LNCAP (cell line): ENCODE measurements around the gene CTNNA2.

Experiments
- CTCF ChIP-seq: fragments of 450-650 bp; IDR thresholded peaks from 2 replicates; pipeline ENCODE4 v1.5.1; 2017; ENCODE audit warnings: mild to moderate bottlenecking

The CTNNA2 gene

DNA sequence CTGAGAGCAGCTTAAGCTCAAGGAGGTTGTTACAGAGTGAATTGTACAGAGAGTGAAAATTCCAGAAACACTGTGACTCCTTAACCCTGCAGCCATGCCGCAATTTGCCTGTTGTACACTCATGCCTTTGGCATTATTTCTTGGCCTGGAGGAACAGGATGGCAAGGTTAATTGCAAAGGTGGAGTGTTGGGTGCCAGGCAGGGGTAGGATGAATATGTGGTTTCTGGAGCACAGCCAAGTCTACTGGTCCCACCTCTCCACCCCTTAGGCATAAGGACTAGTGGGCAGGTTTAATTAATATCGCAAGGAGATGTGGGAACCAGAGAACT is 541.5 kb downstream of the CTNNA2 start:
- no peak for TF ChIP-seq CTCF

DNA sequence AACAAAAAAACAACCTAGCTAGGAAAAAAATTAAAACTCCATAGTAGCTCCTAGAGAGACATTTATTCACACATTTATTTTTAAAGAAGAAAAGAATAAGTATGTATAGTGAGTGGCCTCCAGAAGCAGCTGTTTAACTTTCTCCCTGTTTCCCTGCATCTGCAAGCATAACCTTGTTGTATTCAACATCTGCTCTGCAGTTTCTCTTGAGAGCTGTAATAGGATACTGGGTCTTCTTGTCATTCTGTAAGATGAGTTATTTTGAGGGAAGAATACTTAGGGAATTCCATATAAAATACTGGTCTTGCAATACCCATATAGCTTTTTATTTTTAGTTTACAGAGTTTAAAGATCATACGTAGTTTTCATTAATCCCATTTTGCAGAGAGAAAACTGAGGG is 545.1 kb downstream of the CTNNA2 start:
- no peak for TF ChIP-seq CTCF

DNA sequence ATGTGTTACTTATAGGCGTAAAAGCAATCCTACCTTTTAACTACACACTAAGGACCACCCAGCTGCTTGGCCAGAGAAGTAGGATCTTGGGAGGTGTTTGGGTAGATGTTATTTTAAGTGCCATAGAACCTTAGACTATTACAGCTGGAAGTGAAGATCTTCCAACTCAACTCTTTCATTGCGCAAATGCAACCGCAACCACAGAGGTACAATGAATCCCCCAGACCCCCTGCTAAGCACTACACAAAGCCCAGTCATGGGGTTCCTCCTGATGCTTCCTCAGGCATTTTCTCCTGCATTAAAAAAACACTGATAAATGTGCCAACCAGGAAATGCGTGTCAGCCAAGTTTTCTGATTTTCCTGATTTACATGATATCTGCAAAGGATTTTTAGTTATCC is 545.7 kb downstream of the CTNNA2 start:
- TF ChIP-seq CTCF, result no peak

DNA sequence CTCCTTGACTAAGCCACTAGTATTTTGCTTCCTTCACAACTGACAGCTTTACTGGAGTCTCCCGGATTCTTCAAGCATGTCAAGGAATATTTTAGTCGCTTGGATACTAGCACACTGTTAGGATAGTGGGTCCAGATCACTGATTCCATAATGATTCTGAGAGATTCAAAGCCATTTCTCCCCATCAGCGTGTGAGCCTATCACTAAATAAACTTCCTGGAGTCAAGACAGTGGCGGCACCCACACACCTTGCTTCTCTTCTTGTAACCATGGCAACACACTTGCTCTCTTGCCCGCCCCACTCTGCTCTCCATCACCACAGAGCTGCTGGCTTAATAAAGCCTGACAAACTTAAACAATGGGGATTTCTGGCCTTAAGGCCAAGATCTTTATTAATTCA is 546.6 kb downstream of the CTNNA2 start:
- no peak for TF ChIP-seq CTCF

GRCh38 chr2:80061881-80062280 is 549.0 kb downstream of the CTNNA2 start:
- no peak for TF ChIP-seq CTCF

DNA sequence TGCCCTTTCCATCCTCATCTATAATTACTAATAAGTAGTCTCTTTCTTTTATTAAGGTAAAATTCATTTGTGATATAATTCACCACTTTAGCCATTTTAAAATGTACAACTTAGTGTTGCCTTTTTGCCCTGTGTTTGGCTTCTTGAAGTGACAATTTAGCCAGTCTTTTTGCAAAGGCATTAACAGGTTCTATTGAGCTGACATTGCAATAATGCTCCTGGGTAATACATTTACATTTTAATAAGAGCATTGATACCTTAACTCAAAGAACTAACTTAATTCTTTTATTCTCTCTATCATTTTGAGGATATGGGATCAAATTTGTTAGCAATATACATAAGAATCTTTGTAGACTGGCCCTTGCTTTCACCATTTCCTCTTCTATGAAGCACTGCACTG is 549.4 kb downstream of the CTNNA2 start:
- no peak for TF ChIP-seq CTCF

- no peak for TF ChIP-seq CTCF
Measured at GRCh38 chr2:80068038-80068731, 555.3 kb downstream of the CTNNA2 start.

- TF ChIP-seq CTCF, result no peak
Measured at GRCh38 chr2:80070587-80070986, 557.7 kb downstream of the CTNNA2 start.
